NCI-H69 (cell line): ENCODE data around the gene SLC25A31.

Experiments used
- DNase-seq: peaks from one replicate; lab custom pipeline; 2025; lab: John Stamatoyannopoulos, UW

Gene SLC25A31

GRCh38 chr4:127777487-127777886 is 47.3 kb downstream of the SLC25A31 start:
- peak; percentile 9 for DNase-seq

GRCh38 chr4:127778102-127778501 is 47.9 kb downstream of the SLC25A31 start:
- DNase-seq: peak; percentile 27

DNA sequence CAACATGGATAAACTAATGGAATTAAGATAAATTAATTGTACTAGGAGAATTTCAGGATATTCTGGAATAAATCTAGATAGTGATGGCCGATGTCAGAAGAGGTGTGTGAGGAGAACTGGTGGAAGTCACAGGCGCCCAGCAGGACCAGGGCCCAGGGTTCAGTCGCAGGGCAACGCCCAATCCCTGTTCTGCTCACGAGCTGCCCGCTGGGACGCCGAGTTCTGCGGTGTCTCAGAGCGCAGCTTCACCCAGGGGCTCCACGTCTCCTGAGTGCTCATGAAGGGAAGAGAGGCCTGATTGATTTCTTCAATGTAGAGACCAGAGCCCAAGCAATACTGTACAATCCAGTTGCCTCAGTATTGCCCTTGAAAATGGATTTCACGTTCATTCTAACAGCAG is 50.4 kb downstream of the SLC25A31 start:
- no peak for DNase-seq

DNA sequence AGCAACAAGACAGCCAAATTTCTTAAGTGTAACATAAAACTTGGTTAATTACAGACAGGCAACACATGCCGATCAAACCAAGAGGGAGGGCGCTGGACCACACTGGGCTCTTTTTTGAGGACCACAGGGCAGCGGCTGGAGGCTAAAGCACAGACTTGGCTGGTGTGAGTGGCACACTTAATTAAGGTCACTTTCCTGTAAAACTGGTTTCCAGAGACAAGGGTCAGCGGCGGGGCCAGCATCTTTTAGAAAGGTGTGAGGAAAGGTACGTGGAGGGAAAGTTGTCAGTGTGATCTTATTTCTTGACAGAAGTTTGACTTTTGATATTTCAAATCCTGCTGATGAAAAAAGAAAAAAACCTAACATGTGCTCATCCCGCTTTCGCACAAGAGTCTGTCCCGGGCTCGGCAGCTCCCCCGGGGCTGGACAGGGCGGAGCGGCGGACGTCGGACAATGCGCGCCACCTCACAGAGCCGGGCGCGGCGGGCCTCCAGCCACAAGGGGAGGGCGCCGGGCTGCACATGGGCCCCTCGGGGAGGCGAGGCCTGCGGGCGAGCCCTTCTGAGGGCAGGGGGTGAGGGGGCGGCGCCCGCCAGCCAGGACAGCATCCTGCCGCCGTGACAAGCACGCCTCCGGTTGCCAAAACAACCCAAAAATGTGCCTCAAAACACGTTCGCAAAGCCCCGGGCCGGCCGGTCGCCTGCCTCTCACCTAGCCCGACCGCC is 51.3 kb downstream of the SLC25A31 start:
- DNase-seq: peak; percentile 61

DNA sequence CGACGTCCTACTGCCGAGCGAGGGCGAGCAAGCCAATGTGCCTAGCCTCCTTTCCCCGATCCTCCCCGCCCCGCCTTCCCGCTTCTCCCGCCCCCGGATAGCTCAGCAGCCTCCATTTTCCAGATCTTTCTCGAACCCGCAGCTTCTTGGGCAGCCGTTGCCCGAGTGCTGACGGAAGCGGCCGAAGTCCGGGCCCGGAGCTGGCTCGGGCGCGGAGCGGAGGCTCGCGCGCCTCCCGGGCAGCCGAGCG is 51.8 kb downstream of the SLC25A31 start:
- DNase-seq: peak; percentile 90

GRCh38 chr4:127782275-127783025 is 52.2 kb downstream of the SLC25A31 start, which contains the start of gene HSPA4L:
Gene HSPA4L (plus strand): TSS chr4:127782322. CDS start chr4:127782551, 229 bp downstream.
- peak; percentile 74 for DNase-seq

DNA sequence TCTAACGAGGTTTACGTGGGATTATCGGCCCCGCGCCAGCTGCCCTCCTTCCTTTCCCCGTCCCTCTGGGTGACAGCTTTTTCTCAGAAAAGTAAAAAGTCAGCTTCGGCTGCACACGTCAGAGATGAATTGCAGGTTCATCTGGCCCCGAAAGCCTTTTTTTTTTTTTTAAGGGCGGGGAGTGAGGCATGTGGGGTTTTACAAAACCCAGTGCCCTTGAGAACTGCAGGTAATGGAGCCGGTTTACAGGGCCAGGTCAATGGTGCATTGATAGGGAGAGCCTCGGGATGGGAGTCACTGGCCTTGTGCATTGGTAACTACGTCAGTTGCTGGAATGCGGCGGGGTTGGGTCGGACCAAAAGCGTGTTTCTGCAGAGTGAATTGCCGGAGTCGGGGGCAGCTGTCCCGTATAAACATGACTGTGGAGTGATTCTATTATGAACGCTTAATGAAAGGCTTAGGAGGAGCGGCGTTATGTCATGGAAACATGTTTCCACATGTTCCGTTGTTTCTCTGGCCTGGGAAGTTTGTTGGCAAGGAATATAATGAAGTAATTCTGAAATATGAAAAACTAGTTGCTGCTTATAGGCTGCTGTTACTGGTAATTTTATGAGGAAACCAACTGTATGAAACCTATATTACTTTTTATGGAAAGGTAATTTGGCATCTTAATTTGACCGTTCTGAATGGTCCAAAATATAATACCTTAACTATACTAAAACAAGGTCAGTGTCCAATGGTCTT is 53.0 kb downstream of the SLC25A31 start:
- peak; percentile 67 for DNase-seq

DNA sequence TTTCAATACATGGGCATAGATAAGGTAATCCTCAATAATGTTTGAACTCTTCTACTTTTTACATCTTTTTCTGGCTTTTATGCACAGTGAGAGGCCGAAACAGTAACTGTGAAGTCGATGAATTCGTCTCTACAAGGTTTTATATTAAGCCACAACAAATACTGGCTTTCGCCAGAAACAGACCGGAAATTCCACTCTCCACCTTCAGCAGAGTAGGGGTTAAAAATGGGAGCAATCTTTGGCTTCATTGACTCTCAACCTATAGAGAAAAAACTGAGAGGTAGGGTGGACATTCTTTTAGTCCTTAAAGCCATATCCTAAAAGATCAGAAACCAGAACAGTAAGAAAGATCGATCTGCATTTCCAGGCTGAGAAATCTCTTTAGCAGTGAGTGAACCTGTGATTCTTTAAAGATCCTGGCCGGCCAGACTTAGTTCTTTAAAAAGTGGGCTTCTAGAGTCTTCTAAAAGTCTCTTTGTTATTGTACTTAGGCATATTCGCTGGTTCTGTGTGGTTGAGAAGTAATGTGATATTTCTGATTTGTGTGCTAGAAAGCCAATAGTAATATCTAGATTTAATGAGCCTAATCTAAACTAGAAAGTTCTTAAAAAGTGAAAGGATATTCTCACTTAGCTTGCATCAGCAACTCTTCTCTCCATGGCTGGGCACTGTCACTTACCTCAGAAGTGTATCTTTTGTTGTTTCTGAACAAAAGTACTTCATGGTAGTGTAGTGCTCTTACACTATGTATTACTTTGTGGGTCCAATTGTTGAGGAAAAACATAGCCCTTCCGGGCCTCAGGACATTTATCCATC is 54.0 kb downstream of the SLC25A31 start:
- DNase-seq: no peak

GRCh38 chr4:127788517-127788916 is 58.3 kb downstream of the SLC25A31 start:
- DNase-seq: peak; percentile 31

DNA sequence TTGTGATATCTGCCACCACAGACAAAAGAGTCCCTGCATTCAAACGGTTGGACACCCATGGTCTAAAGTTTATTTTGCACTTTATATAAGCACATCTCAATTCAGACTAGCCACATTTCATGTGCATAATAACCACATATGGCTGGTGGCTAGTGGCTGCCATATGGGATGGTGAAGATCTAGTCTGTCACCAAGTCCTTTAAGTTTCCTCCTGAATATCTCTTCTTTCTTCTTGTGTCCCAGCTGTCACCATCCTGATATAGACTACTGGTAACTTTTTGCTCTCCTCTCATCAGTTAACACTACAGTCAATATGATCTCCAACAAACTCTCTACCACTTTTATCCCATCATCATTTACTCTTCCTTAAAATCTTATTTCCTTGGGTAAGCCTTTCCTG is 61.2 kb downstream of the SLC25A31 start:
- peak; percentile 6 for DNase-seq

- no peak for DNase-seq
Measured at GRCh38 chr4:127793528-127793927, 63.3 kb downstream of the SLC25A31 start.

DNA sequence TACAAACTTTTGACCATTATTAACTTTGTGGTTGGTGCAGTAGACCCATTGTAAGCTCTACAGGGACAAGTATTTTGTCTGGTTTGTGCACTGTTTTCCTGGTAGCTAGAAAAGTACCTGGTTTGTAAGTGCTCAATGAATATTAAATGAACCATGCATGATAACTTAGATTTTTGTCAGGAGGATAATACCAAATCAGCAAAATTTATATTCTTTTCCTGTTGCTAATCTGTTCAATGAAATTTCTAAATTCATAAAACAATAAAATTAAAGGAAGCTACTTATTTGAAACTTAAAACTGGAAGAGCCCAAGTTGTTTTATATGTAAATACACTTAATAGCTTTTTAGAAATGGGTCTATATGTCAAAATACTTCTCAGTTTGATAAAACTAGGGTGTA is 69.5 kb downstream of the SLC25A31 start:
- DNase-seq: no peak

DNA sequence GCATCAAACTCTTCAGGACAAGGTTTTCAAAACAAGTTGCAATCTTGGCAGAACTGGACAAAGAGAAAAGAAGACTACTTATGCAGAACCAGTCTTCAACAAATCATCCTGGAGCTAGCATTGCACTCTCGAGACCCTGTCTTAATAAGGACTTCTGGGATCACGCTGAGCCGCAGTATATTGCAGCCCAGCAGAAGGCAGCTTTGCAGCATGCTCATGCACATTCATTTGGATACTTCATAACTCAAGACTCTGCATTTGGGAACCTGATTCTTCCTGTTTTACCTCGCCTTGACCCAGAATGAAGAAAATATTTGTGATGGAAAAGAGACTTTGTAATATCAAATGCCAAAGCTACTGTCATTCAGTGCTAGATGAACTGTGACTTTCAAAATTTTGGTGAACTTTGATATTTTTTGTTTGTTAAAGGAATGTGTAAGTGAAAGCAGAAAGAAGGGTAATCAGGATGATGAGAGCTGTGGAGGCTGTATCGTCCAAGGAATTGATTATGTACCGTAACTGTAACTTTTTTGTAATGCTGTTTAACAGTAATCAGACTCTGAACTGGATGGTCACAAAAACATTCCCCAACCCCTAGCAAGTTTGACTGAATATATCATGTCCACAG is 79.1 kb downstream of the SLC25A31 start:
- DNase-seq: no peak

- DNase-seq: no peak
Measured at GRCh38 chr4:127810551-127810950, 80.4 kb downstream of the SLC25A31 start.

DNA sequence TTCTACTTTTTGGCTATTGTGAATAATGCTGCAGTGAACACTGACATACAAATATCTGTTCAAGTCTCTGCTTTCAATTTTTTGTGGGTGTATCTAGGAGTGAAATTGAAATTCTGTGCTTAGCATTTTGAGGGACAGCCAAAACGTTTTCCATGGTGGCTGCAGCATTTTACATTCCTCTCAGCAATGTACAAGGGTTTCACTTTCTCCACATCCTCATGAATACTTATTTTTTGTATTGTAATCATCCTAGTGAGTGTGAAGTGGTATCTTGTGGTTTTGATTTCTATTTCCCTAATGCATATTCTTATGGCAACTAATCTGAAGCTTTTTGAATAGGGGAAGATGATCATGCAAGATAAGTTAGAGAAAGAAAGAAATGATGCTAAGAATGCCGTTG is 92.2 kb downstream of the SLC25A31 start:
- no peak for DNase-seq
